A549 (cell line): ENCODE data around the gene RDH5.

ENCODE experiments used
- CEBPB ChIP-seq, 2 experiments: fragments of >200 bp in 1 of 2; sonication (Bioruptor Twin) in 1 of 2; formaldehyde crosslinking in 1 of 2; IDR thresholded peaks; 2 replicates each; pipeline ENCODE4 v1.6.1; 2012 to 2016
- CHD2 ChIP-seq: fragments of 150-350 bp; IDR thresholded peaks from 2 replicates; pipeline ENCODE4 v1.6.1; 2014; ENCODE audit warnings: low read length; ENCODE audit not compliant: partially characterized antibody
- CHD4 ChIP-seq: fragments of 200-600 bp; sonication (generic); IDR thresholded peaks from 2 replicates; pipeline ENCODE4 v1.6.1; 2016; ENCODE audit warnings: antibody characterized with exemption, mild to moderate bottlenecking, borderline replicate concordance
- CTCF ChIP-seq: fragments of >200 bp; sonication (Bioruptor Twin); formaldehyde crosslinking; IDR thresholded peaks from 3 replicates; pipeline ENCODE4 v1.5.1; 2016
- EHMT2 ChIP-seq: fragments of 200-600 bp; sonication (generic); IDR thresholded peaks from 2 replicates; pipeline ENCODE4 v1.6.1; 2016; ENCODE audit warnings: antibody characterized with exemption, low read depth, mild to moderate bottlenecking, moderate library complexity
- EP300 ChIP-seq, 2 experiments: fragments of >200 bp; sonication (Bioruptor Twin); formaldehyde crosslinking; IDR thresholded peaks; 2 replicates in 1 of 2; 3 replicates in 1 of 2; pipeline ENCODE4 v1.6.1; 2016 to 2017
- HDAC2 ChIP-seq: fragments of 200-600 bp; sonication (generic); IDR thresholded peaks from 2 replicates; pipeline ENCODE4 v1.6.1; 2016
- JUN ChIP-seq, 2 experiments: fragments of >200 bp; sonication (Bioruptor Twin); formaldehyde crosslinking; IDR thresholded peaks; 2 replicates in 1 of 2; 3 replicates in 1 of 2; pipeline ENCODE4 v1.6.1; 2016 to 2017
- MAFK ChIP-seq: fragments of 450-650 bp; IDR thresholded peaks from 2 replicates; pipeline ENCODE4 v1.6.1; 2014; ENCODE audit not compliant: partially characterized antibody
- POLR2A ChIP-seq: IDR thresholded peaks from 2 replicates; pipeline ENCODE4 v1.6.1; 2012; ENCODE audit warnings: mild to moderate bottlenecking, low read length
- RFX5 ChIP-seq: fragments of 450-650 bp; IDR thresholded peaks from 2 replicates; pipeline ENCODE4 v1.7.1; 2014; ENCODE audit warnings: antibody characterized with exemption, mild to moderate bottlenecking, moderate library complexity
- RNF2 ChIP-seq: fragments of 200-600 bp; sonication (generic); IDR thresholded peaks from 2 replicates; pipeline ENCODE4 v1.6.1; 2016; ENCODE audit warnings: low read depth, mild to moderate bottlenecking, antibody characterized with exemption, moderate library complexity, borderline replicate concordance
- SMC3 ChIP-seq: fragments of >200 bp; sonication (Bioruptor Twin); formaldehyde crosslinking; IDR thresholded peaks from 3 replicates; pipeline ENCODE4 v1.6.1; 2018; ENCODE audit warnings: inconsistent platforms
- ZNF302 ChIP-seq: fragments of 250-450 bp; sonication (Bioruptor Pico); IDR thresholded peaks from 2 replicates; pipeline ENCODE4 v1.9.0; 2021; ENCODE audit warnings: inconsistent platforms, mild to moderate bottlenecking, moderate library complexity

- TF ChIP-seq CTCF, result no peak
- no peak for TF ChIP-seq EHMT2
- no peak for TF ChIP-seq POLR2A
- no peak for TF ChIP-seq JUN (IDR thresholded peaks at IDR 0.05)
- TF ChIP-seq EP300 (IDR thresholded peaks at IDR 0.05), result no peak
- no peak for TF ChIP-seq HDAC2
- TF ChIP-seq CHD4, result no peak
- no peak for TF ChIP-seq CEBPB (IDR thresholded peaks at IDR 0.05)
- TF ChIP-seq SMC3, result no peak
- TF ChIP-seq RFX5, result no peak
- TF ChIP-seq CHD2, result no peak
- TF ChIP-seq MAFK, result no peak
- no peak for TF ChIP-seq RNF2
- no peak for TF ChIP-seq ZNF302
Measured at GRCh38 chr12:55698241-55698955, 21.8 kb upstream of the RDH5 start.
